ENCODE results near the gene RHBDF2. TPM values are rescaled to one million over a fixed set of nuclear protein-coding genes. Genes with fewer than 3 reads are reported as not detected.
A peak's percentile ranks its signal among the peaks of the same experiment; 100 is the strongest.

RHBDF2 gene
- total RNA-seq, 1 experiment from 2014 or later = 33.0 TPM

DNA sequence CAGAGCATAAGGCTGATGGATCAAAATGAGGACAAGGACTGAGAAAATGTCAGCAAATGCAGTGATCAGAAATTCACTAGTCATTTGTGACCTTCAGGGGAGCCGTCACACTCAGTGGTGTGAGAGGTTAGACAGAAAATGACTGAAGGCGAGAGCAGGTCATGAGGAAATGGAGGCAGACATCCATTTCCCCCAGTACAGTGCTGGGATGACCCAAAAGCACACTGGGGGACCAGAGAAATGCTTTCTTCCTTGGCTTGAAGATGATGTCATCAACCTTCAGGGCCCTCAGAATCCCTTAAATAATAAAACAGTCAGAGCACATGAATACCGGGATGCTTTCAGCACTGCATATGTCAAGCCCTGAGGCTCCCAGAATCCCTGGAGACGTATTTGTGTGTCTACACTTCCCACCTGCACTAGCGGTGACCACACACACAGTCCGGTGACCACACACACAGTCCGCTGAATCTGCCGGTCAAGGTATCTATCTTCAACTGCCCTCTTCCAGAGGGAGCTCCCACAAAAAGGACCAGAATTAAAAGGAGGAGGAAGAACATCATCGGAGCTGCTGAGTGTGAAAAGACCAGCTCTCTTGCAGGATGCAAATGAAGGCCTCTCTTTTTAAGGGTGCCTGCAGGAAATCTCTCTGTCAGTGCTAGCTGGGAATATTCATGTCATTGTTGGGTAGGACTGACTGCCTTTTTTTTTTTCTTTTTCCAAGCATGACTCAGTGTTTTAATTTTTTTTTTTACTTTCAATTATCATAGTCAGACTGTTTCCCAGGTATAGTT lies 56.5 kb downstream of the RHBDF2 start:
- H3K4me3 Mint-ChIP-seq = peak overlapping the region; percentile 39
- no peaks in the 10 kb centered on the region for H3K36me3 Mint-ChIP-seq
- no peak for DNase-seq (ENCODE audit: low spot score)
- H3K9me3 Mint-ChIP-seq = no peaks in the 10 kb centered on the region
- peak; percentile 65 for ATAC-seq
- POLR2A ChIA-PET = interaction anchor here (0.7 to 0.9 kb wide), 2 partner anchors 14 to 31 kb away, joined by 3 read pairs; no protein-coding TSS in a partner anchor
- peaks cover 94% of the 10 kb centered on the region for H3K4me1 Mint-ChIP-seq
- TF ChIP-seq, protein P1, sequence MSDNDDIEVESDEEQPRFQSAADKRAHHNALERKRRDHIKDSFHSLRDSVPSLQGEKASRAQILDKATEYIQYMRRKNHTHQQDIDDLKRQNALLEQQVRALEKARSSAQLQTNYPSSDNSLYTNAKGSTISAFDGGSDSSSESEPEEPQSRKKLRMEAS (CRISPR knock-in tag; IDR thresholded peaks at IDR 0.05) = peak; percentile 53; the same call in 1 of the 2 replicates
- TF ChIP-seq, protein P2, sequence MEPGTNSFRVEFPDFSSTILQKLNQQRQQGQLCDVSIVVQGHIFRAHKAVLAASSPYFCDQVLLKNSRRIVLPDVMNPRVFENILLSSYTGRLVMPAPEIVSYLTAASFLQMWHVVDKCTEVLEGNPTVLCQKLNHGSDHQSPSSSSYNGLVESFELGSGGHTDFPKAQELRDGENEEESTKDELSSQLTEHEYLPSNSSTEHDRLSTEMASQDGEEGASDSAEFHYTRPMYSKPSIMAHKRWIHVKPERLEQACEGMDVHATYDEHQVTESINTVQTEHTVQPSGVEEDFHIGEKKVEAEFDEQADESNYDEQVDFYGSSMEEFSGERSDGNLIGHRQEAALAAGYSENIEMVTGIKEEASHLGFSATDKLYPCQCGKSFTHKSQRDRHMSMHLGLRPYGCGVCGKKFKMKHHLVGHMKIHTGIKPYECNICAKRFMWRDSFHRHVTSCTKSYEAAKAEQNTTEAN (CRISPR knock-in tag; IDR thresholded peaks at IDR 0.05) = no peak
- TF ChIP-seq CREB1 (CRISPR knock-in tag; IDR thresholded peaks at IDR 0.05) (no peak), ETV6 (CRISPR knock-in tag; IDR thresholded peaks at IDR 0.05) (no peak), MYBL2 (CRISPR knock-in tag; IDR thresholded peaks at IDR 0.05) (no peak), KAT7 (CRISPR knock-in tag; IDR thresholded peaks at IDR 0.05; ENCODE audit: borderline replicate concordance) (no peak), SMAD3 (CRISPR knock-in tag; IDR thresholded peaks at IDR 0.05; ENCODE audit: borderline replicate concordance) (no peak), NR3C1 (CRISPR knock-in tag; conservative IDR thresholded peaks at IDR 0.05; ENCODE audit: low read depth) (no peak), NR2C2 (CRISPR knock-in tag; IDR thresholded peaks at IDR 0.05) (no peak), NFE2L1 (CRISPR knock-in tag; IDR thresholded peaks at IDR 0.05) (peak; percentile 73; the same call in 1 of the 2 replicates), ZNF232 (CRISPR knock-in tag; IDR thresholded peaks at IDR 0.05) (no peak), FOXP1 (CRISPR knock-in tag; IDR thresholded peaks at IDR 0.05; ENCODE audit: borderline replicate concordance) (no peak), RORB (CRISPR knock-in tag; IDR thresholded peaks at IDR 0.05) (no peak)
- TF ChIP-seq, protein P3, sequence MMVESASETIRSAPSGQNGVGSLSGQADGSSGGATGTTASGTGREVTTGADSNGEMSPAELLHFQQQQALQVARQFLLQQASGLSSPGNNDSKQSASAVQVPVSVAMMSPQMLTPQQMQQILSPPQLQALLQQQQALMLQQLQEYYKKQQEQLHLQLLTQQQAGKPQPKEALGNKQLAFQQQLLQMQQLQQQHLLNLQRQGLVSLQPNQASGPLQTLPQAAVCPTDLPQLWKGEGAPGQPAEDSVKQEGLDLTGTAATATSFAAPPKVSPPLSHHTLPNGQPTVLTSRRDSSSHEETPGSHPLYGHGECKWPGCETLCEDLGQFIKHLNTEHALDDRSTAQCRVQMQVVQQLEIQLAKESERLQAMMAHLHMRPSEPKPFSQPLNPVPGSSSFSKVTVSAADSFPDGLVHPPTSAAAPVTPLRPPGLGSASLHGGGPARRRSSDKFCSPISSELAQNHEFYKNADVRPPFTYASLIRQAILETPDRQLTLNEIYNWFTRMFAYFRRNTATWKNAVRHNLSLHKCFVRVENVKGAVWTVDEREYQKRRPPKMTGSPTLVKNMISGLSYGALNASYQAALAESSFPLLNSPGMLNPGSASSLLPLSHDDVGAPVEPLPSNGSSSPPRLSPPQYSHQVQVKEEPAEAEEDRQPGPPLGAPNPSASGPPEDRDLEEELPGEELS (CRISPR knock-in tag; IDR thresholded peaks at IDR 0.05) = no peak
- TF ChIP-seq, protein P4, sequence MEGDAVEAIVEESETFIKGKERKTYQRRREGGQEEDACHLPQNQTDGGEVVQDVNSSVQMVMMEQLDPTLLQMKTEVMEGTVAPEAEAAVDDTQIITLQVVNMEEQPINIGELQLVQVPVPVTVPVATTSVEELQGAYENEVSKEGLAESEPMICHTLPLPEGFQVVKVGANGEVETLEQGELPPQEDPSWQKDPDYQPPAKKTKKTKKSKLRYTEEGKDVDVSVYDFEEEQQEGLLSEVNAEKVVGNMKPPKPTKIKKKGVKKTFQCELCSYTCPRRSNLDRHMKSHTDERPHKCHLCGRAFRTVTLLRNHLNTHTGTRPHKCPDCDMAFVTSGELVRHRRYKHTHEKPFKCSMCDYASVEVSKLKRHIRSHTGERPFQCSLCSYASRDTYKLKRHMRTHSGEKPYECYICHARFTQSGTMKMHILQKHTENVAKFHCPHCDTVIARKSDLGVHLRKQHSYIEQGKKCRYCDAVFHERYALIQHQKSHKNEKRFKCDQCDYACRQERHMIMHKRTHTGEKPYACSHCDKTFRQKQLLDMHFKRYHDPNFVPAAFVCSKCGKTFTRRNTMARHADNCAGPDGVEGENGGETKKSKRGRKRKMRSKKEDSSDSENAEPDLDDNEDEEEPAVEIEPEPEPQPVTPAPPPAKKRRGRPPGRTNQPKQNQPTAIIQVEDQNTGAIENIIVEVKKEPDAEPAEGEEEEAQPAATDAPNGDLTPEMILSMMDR (IDR thresholded peaks at IDR 0.05) = no peak
- TF ChIP-seq, protein P5, sequence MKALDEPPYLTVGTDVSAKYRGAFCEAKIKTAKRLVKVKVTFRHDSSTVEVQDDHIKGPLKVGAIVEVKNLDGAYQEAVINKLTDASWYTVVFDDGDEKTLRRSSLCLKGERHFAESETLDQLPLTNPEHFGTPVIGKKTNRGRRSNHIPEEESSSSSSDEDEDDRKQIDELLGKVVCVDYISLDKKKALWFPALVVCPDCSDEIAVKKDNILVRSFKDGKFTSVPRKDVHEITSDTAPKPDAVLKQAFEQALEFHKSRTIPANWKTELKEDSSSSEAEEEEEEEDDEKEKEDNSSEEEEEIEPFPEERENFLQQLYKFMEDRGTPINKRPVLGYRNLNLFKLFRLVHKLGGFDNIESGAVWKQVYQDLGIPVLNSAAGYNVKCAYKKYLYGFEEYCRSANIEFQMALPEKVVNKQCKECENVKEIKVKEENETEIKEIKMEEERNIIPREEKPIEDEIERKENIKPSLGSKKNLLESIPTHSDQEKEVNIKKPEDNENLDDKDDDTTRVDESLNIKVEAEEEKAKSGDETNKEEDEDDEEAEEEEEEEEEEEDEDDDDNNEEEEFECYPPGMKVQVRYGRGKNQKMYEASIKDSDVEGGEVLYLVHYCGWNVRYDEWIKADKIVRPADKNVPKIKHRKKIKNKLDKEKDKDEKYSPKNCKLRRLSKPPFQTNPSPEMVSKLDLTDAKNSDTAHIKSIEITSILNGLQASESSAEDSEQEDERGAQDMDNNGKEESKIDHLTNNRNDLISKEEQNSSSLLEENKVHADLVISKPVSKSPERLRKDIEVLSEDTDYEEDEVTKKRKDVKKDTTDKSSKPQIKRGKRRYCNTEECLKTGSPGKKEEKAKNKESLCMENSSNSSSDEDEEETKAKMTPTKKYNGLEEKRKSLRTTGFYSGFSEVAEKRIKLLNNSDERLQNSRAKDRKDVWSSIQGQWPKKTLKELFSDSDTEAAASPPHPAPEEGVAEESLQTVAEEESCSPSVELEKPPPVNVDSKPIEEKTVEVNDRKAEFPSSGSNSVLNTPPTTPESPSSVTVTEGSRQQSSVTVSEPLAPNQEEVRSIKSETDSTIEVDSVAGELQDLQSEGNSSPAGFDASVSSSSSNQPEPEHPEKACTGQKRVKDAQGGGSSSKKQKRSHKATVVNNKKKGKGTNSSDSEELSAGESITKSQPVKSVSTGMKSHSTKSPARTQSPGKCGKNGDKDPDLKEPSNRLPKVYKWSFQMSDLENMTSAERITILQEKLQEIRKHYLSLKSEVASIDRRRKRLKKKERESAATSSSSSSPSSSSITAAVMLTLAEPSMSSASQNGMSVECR (CRISPR knock-in tag; IDR thresholded peaks at IDR 0.05; ENCODE audit: borderline replicate concordance) = peak; percentile 19; the same call in 1 of the 2 replicates
- TF ChIP-seq, protein P6, sequence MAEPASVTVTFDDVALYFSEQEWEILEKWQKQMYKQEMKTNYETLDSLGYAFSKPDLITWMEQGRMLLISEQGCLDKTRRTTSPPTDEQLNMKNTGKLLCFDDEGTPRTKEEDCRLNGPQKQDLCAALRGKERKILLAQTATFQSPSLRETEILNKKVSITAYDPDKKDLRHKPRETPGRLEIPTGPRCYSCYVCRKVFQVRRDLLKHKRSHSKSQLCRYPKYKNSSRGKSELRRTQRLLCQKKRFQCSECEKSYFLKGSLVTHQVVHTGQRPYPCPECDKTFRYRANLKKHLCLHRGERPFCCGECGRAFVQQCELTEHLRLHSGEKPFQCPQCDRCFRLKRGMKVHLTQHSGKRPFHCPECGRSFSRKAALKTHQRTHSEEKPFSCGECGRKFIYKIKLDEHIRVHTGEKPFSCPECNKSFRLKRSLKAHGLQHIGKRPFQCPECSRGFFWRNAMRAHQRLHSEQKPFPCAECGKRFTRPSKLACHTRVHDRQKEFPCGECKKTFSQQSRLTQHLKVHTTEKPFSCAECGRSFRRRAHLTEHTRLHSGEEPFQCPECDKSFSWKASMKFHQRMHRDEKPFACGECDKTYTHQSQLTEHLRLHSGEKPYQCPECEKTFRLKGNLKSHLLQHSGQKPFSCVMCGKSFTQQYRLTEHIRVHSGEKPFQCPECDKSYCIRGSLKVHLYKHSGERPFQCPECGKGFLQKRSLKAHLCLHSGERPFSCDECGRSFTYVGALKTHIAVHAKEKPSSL (CRISPR knock-in tag; conservative IDR thresholded peaks at IDR 0.05) = no peak
- TF ChIP-seq, protein P7, sequence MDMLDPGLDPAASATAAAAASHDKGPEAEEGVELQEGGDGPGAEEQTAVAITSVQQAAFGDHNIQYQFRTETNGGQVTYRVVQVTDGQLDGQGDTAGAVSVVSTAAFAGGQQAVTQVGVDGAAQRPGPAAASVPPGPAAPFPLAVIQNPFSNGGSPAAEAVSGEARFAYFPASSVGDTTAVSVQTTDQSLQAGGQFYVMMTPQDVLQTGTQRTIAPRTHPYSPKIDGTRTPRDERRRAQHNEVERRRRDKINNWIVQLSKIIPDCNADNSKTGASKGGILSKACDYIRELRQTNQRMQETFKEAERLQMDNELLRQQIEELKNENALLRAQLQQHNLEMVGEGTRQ (CRISPR knock-in tag; IDR thresholded peaks at IDR 0.05) = no peak
- TF ChIP-seq, protein P8, sequence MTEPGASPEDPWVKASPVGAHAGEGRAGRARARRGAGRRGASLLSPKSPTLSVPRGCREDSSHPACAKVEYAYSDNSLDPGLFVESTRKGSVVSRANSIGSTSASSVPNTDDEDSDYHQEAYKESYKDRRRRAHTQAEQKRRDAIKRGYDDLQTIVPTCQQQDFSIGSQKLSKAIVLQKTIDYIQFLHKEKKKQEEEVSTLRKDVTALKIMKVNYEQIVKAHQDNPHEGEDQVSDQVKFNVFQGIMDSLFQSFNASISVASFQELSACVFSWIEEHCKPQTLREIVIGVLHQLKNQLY (CRISPR knock-in tag; IDR thresholded peaks at IDR 0.05) = no peak
- TF ChIP-seq, protein P9, sequence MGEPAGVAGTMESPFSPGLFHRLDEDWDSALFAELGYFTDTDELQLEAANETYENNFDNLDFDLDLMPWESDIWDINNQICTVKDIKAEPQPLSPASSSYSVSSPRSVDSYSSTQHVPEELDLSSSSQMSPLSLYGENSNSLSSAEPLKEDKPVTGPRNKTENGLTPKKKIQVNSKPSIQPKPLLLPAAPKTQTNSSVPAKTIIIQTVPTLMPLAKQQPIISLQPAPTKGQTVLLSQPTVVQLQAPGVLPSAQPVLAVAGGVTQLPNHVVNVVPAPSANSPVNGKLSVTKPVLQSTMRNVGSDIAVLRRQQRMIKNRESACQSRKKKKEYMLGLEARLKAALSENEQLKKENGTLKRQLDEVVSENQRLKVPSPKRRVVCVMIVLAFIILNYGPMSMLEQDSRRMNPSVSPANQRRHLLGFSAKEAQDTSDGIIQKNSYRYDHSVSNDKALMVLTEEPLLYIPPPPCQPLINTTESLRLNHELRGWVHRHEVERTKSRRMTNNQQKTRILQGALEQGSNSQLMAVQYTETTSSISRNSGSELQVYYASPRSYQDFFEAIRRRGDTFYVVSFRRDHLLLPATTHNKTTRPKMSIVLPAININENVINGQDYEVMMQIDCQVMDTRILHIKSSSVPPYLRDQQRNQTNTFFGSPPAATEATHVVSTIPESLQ (CRISPR knock-in tag; IDR thresholded peaks at IDR 0.05) = no peak
- peak overlapping the region; percentile 86 for H3K27ac Mint-ChIP-seq
- no peaks in the 10 kb centered on the region for H3K27me3 Mint-ChIP-seq (ENCODE audit: low read depth)
- CTCF ChIA-PET = interaction anchor here (0.6 to 2.6 kb wide), 12 partner anchors 9 to 568 kb away, joined by 3 to 30 read pairs (median 4); partner anchors contain the start of genes AANAT and RHBDF2

All from WTC11 (cell line).